Brain microvascular endothelial cell (primary cell): ENCODE measurements around the gene OR52E6.

ENCODE experiments used
- DNase-seq: peaks from one replicate; pipeline ENCODE4 v3.0.0-alpha.2; 2020
- H3K27ac ChIP-seq: fragments of 250-450 bp; sonication (Bioruptor Pico); 2 replicates; pipeline ENCODE4 v1.5.1; 2020; ENCODE audit warnings: mild to moderate bottlenecking, moderate library complexity
- H3K27me3 ChIP-seq: fragments of 250-450 bp; sonication (Bioruptor Pico); replicated peaks from 2 replicates; pipeline ENCODE4 v1.5.1; 2020; ENCODE audit warnings: mild to moderate bottlenecking
- H3K36me3 ChIP-seq: fragments of 250-450 bp; sonication (Bioruptor Pico); replicated peaks from 2 replicates; pipeline ENCODE4 v1.5.1; 2020; ENCODE audit warnings: mild to moderate bottlenecking
- H3K4me3 ChIP-seq: 2 replicates; pipeline ENCODE4 v1.5.1; 2011; ENCODE audit warnings: low read depth, mild to moderate bottlenecking, control low read depth, low read length, moderate library complexity
- CTCF ChIP-seq: IDR thresholded peaks from 2 replicates; pipeline ENCODE4 v1.5.1; 2011; ENCODE audit warnings: low read depth, mild to moderate bottlenecking, moderate library complexity, low read length, control low read depth, inconsistent platforms; ENCODE audit errors: missing control alignments
- in situ Hi-C: cut with HindIII; loops from 2 replicates; pipeline ENCODE4 v1.10.0; 2017; ENCODE audit warnings: low sequenced_read_pairs, low pct_ligation_motif_present

OR52E6 gene

GRCh38 chr11:5878564-5878963 is 36.9 kb upstream of the OR52E6 start:
- Histone ChIP-seq H3K4me3 (no peak overlapping the region), H3K27me3 (no peaks in the 10 kb centered on the region), H3K27ac (no peak overlapping the region), H3K36me3 (no peaks in the 10 kb centered on the region)
- no peak for TF ChIP-seq CTCF
- no peak for DNase-seq
- in situ Hi-C loops: no loop called here

- Histone ChIP-seq H3K36me3 (no peaks in the 10 kb centered on the region), H3K27ac (no peak overlapping the region), H3K4me3 (no peak overlapping the region), H3K27me3 (no peaks in the 10 kb centered on the region)
- no peak for TF ChIP-seq CTCF
- in situ Hi-C loops: no loop called here
- DNase-seq: no peak
These were observed 24.1 kb upstream of the OR52E6 start for GRCh38 chr11:5865826-5866225.

DNA sequence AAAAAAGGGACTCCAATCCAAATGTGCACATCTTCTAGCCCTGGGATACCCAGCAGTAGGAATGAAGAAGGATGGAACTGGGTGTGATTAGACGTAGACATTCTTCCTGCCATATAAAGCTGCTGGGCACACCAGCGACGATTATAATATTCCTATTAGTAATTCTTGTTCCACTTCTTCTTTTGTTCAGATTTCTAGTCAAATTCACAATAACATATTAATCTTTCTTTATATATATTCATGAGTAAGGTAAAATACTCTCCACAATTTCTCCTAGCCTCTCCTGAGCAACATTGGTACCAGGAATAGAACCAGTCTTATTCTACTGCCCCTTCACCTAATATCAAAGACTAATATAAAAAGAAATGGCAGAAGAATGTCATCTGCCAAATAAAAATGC is 15.9 kb upstream of the OR52E6 start, which contains the start of gene OR52E8:
Gene OR52E8 (minus strand): TSS at position 101 of the 400 bp plus-strand sequence. CDS start 0 bp downstream, at position 101.
- Histone ChIP-seq H3K4me3 (no peak within 1 kb of the TSS), H3K36me3 (no peaks in the 10 kb centered on the region), H3K27me3 (no peaks in the 10 kb centered on the region), H3K27ac (no peak within 1 kb of the TSS)
- in situ Hi-C loops: no loop called here
- no peak for TF ChIP-seq CTCF
- DNase-seq: no peak

DNA sequence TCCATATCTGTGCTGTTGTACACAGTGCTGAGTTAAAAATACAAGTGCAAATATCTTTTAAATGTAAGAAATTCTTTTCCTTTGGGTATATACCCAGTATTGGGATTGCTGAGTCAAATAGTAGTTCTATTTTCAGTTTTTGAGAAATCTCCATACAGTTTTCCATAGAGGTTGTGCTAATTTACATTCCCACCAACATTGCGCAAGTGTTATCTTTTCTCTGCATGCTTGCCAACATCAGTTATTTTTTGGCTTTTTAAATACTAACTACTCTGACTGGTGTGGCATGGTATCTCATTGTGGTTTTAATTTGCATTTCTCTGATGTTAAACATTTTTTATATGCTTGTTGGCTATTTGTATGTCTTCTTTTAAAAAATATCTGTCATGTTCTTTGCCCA is 9.3 kb upstream of the OR52E6 start:
- DNase-seq: no peak
- no peaks in the 10 kb centered on the region for H3K36me3 ChIP-seq
- H3K27me3 ChIP-seq: no peaks in the 10 kb centered on the region
- in situ Hi-C loops: no loop called here
- H3K4me3 ChIP-seq: no peak overlapping the region
- H3K27ac ChIP-seq: no peak overlapping the region
- no peak for TF ChIP-seq CTCF

GRCh38 chr11:5847711-5848110 is 6.0 kb upstream of the OR52E6 start:
- Histone ChIP-seq H3K27me3 (no peaks in the 10 kb centered on the region), H3K27ac (no peak overlapping the region), H3K36me3 (no peaks in the 10 kb centered on the region), H3K4me3 (no peak overlapping the region)
- DNase-seq: no peak
- TF ChIP-seq CTCF: no peak
- in situ Hi-C loops: no loop called here

- Histone ChIP-seq H3K27me3 (no peaks in the 10 kb centered on the region), H3K27ac (no peak overlapping the region), H3K36me3 (no peaks in the 10 kb centered on the region), H3K4me3 (no peak overlapping the region)
- in situ Hi-C loops: no loop called here
- TF ChIP-seq CTCF: no peak
- DNase-seq: no peak
These were observed 5.0 kb upstream of the OR52E6 start for GRCh38 chr11:5846701-5847100.
